Spleen (tissue), 11 donors: ENCODE measurements around the gene SSTR5. TPM values are rescaled to one million over a fixed set of nuclear protein-coding genes. Genes with fewer than 3 reads are reported as not detected.

Experiments
- DNase-seq: peaks from one replicate; pipeline ENCODE4 v3.0.0-alpha.2; 2020
- H3K27ac ChIP-seq, 8 donors: fragments of 200-600 bp; sonication (generic) in 7 of 8; 1 replicate in 4 of 8; 2 replicates in 4 of 8; pipeline versions ENCODE4 v1.5.0 to v1.8.0; 2016 to 2021; ENCODE audit warnings: inconsistent platforms in 4 of 8, mild to moderate bottlenecking in 4 of 8, moderate library complexity in 1 of 8
- H3K27me3 ChIP-seq, 7 donors: fragments of 200-600 bp; sonication (generic) in 6 of 7; replicated peaks in 1 of 7; 1 replicate in 4 of 7; 2 replicates in 3 of 7; pipeline versions ENCODE4 v1.5.0 to v1.8.0; 2016 to 2021; ENCODE audit warnings: inconsistent platforms in 3 of 7, mild to moderate bottlenecking in 1 of 7
- H3K36me3 ChIP-seq, 6 donors: fragments of 200-600 bp; sonication (generic) in 5 of 6; 1 replicate in 4 of 6; 2 replicates in 2 of 6; pipeline versions ENCODE4 v1.5.0 to v1.8.0; 2016 to 2021; ENCODE audit warnings: inconsistent platforms in 2 of 6
- H3K4me1 ChIP-seq, 6 donors: fragments of 200-600 bp; sonication (generic) in 5 of 6; 1 replicate in 3 of 6; 2 replicates in 3 of 6; pipeline versions ENCODE4 v1.5.0 to v1.8.0; 2016 to 2021; ENCODE audit warnings: inconsistent platforms in 3 of 6
- H3K4me3 ChIP-seq, 8 donors: fragments of 200-600 bp; sonication (generic) in 7 of 8; 1 replicate in 4 of 8; 2 replicates in 4 of 8; pipeline versions ENCODE4 v1.5.0 to v1.8.0; 2016 to 2021; ENCODE audit warnings: inconsistent platforms in 4 of 8, mild to moderate bottlenecking in 4 of 8, moderate library complexity in 2 of 8
- H3K9me3 ChIP-seq, 8 donors: fragments of 200-600 bp; sonication (generic) in 7 of 8; 1 replicate in 4 of 8; 2 replicates in 4 of 8; pipeline versions ENCODE4 v1.5.0 to v1.8.0; 2016 to 2021; ENCODE audit warnings: inconsistent platforms in 4 of 8
- POLR2A ChIP-seq, 3 donors: fragments of 450-650 bp; IDR thresholded peaks; one replicate each; pipeline ENCODE4 v1.5.1; 2017; ENCODE audit warnings: antibody characterized with exemption in 3 of 3, mild to moderate bottlenecking in 1 of 3
- POLR2AphosphoS5 ChIP-seq, 3 donors: sonication (generic); formaldehyde crosslinking; IDR thresholded peaks; one replicate each; pipeline ENCODE4 v1.5.1; 2017; ENCODE audit warnings: antibody characterized with exemption in 3 of 3
- WGBS, 5 donors: extraction: QIAGEN DNeasy Blood & Tissue Kit in 3 of 5; methylation state at CpG; one replicate each; pipeline versions ENCODE4 v1.1.5 to v1.1.7; 2013 to 2018; 5-methylcytosine and 5-hydroxymethylcytosine counted together
- intact Hi-C: fragments of 100-400 bp; cut with DNase I; formaldehyde crosslinking; loops from one replicate; pipeline ENCODE4 v1.15.0; 2023; ENCODE audit warnings: low total_unique reads
- polyA plus RNA-seq, 3 donors: library from polyadenylated mRNA; stranded (reverse); fragments of 200-250 nt; gene quantifications; one replicate each; pipeline ENCODE4 v1.2.1, GENCODE V29; 2013
- total RNA-seq, 7 donors: library from RNA; depleted of rRNA in 3 of 7; stranded (reverse); fragments of >200 nt in 3 of 7; fragmentation: NEBNext Ultra II Directional in 4 of 7; extraction: Animal tissue kit (Norgen Biotek cat#: 25700) in 4 of 7; gene quantifications; one replicate each; pipeline versions ENCODE4 v1.1.0 to v1.2.1, GENCODE V29; 2016 to 2021
- TF ChIP-seq, protein P1 (sequence below), 11 experiments: fragments of 200-600 bp in 7 of 11; fragments of 450-650 bp in 4 of 11; sonication (generic) in 4 of 11; IDR thresholded peaks in 8 of 11; conservative IDR thresholded peaks in 3 of 11; 1 replicate in 7 of 11; 2 replicates in 4 of 11; pipeline versions ENCODE4 v1.4.0 to v1.8.0; 2016 to 2021; ENCODE audit warnings: antibody characterized with exemption in 11 of 11, inconsistent platforms in 4 of 11, mild to moderate bottlenecking in 1 of 11
- donor health status: healthy with polysubstance abuse.
- donor health status: DM: no; HTN: no; CAD: no; lungs with moderate emphysema.
- donor health status: DM: no; HTN: no; CAD: no.
- donor health status: Bipolar disorder and iron deficiency.
- donor health status: healthy.
- donor health status: DM: no; HTN: no; CAD: no.
- donor health status: DM: yes; HTN: yes; CAD: no.

SSTR5 gene
- total and polyA plus RNA-seq, 10 donors = not detected

DNA sequence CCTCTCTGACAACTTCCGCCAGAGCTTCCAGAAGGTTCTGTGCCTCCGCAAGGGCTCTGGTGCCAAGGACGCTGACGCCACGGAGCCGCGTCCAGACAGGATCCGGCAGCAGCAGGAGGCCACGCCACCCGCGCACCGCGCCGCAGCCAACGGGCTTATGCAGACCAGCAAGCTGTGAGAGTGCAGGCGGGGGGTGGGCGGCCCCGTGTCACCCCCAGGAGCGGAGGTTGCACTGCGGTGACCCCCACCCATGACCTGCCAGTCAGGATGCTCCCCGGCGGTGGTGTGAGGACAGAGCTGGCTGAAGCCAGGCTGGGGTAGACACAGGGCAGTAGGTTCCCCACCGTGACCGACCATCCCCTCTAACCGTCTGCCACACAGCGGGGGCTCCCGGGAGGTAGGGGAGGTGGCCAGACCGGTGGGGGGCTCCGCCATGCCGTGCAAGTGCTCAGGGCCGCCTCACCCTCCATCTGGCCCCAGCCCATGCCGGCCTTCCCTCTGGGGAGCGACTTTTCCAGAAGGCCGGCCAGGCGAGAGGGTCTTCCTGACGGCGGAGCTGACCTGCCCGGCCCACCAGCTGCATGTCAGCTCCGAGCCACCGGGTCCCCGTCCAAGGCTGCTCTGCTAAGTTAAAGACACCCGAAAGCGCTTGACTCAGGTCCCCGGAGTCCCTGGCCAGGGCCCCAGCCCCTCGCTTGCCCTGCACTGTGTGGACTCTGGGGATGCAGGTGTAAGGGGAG, 7.4 kb downstream of the SSTR5 start:
- H3K27ac ChIP-seq = no peak overlapping the region
- DNase-seq = no peak
- intact Hi-C loops = no loop called here
- TF ChIP-seq POLR2AphosphoS5 (IDR thresholded peaks at IDR 0.05) = no peak
- TF ChIP-seq, protein P1, sequence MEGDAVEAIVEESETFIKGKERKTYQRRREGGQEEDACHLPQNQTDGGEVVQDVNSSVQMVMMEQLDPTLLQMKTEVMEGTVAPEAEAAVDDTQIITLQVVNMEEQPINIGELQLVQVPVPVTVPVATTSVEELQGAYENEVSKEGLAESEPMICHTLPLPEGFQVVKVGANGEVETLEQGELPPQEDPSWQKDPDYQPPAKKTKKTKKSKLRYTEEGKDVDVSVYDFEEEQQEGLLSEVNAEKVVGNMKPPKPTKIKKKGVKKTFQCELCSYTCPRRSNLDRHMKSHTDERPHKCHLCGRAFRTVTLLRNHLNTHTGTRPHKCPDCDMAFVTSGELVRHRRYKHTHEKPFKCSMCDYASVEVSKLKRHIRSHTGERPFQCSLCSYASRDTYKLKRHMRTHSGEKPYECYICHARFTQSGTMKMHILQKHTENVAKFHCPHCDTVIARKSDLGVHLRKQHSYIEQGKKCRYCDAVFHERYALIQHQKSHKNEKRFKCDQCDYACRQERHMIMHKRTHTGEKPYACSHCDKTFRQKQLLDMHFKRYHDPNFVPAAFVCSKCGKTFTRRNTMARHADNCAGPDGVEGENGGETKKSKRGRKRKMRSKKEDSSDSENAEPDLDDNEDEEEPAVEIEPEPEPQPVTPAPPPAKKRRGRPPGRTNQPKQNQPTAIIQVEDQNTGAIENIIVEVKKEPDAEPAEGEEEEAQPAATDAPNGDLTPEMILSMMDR (IDR thresholded peaks at IDR 0.05 in 8 of 11, conservative IDR thresholded peaks at IDR 0.05 in 3 of 11) = no peak
- no peak for TF ChIP-seq POLR2A (IDR thresholded peaks at IDR 0.05)
- H3K4me3 ChIP-seq = no peak overlapping the region
- H3K9me3 ChIP-seq = peaks cover 0 to 21% (median 13%) of the 10 kb centered on the region in 8 donors
- no peaks in the 10 kb centered on the region for H3K36me3 ChIP-seq
- no peaks in the 10 kb centered on the region for H3K4me1 ChIP-seq
- peaks cover 0 to 95% (median 69%) of the 10 kb centered on the region in 7 donors for H3K27me3 ChIP-seq
- WGBS, 5 donors = 79 to 84% (median 80%) methylated on average over 5 to 45 of the region's 45 CpGs

DNA sequence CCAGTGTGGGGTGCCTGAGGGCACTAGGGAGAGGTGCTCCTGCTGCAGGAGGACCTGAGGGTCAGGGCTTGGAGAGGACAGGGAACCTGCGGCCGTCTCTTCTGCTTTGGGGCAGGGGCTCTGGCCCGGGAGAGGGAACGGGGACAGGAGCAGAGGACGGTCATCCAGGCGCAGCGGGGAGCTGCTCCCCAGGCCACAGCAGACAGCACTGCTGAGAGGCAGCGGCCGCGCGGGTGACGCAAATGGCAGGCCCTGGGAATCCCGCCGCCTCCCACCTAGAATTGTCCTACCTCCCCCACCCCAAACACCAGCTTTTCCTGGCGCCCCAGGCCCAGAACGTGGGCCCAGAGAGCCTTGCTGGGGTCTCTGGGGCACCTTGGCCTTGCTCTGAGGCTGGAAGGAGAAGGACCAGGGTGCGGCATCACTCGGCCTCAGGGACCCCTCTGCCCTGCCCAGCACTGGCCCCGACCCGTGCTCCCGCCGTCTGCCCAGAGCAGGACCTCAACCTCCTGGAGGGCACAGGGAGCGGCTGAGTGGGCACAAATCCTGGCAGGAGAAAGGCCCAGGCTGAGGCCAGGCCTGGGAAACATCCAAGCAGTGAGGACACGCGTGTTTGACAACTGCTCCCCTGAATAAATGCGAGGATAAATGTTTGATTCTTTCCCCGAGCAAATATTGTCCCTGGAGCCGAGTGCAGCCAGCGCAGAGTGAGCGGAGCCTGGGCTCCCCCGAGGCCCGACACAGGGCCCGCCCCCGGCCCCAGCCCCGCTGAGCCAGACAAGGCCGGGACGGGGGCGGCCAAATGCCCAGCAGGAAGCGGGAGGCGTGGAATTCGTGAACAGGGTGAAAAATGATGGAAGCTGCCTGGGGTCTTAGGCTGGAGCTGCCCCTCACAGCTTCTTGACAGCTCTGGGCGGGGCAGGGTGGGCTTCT, 8.5 kb downstream of the SSTR5 start:
- TF ChIP-seq, protein P1 (IDR thresholded peaks at IDR 0.05 in 8 of 11, conservative IDR thresholded peaks at IDR 0.05 in 3 of 11) = no peak
- TF ChIP-seq POLR2A (IDR thresholded peaks at IDR 0.05) (no peak), POLR2AphosphoS5 (IDR thresholded peaks at IDR 0.05) (no peak)
- 32 to 69% (median 37%) methylated on average over 22 to 42 of the region's 42 CpGs for WGBS, 5 donors
- Histone ChIP-seq H3K27ac (no peak overlapping the region), H3K9me3 (peaks cover 3 to 32% (median 24%) of the 10 kb centered on the region in 8 donors), H3K27me3 (peaks cover 0 to 100% (median 69%) of the 10 kb centered on the region in 7 donors), H3K36me3 (no peaks in the 10 kb centered on the region), H3K4me1 (no peaks in the 10 kb centered on the region), H3K4me3 (no peak overlapping the region)
- intact Hi-C loops = no loop called here
- no peak for DNase-seq

DNA sequence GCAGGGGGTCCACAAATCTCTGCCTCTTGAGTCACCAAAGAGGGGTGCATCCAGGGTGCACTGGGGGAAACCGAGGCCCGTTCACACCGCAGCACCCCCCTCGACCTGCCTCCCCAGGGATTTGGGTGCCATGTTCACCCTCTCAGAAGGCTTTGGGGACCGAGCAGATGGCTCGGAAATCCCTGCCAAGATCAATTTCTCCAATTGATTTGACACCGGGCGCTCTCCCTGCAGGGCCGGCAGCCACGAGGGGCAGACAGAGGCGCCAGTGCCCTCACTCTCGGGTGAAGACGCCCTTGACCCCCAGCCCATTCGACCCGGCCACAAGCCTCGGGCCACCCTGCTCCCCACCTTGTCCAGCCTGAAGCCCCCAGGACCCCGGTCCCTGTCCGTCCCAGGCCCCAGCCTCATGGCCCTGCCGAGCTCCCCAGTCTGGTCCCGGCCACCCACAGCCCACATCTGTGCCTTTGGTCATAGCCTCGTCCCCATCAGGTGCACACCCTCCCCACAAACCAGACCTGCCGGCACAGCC, 9.3 kb downstream of the SSTR5 start:
- H3K36me3 ChIP-seq = no peaks in the 10 kb centered on the region
- no peak overlapping the region for H3K27ac ChIP-seq
- no peaks in the 10 kb centered on the region for H3K4me1 ChIP-seq
- H3K9me3 ChIP-seq = peaks cover 3 to 38% (median 26%) of the 10 kb centered on the region in 8 donors
- intact Hi-C loops = no loop called here
- DNase-seq = no peak
- peaks cover 0 to 100% (median 72%) of the 10 kb centered on the region in 7 donors for H3K27me3 ChIP-seq
- H3K4me3 ChIP-seq = no peak overlapping the region
- TF ChIP-seq POLR2A (IDR thresholded peaks at IDR 0.05) (no peak), POLR2AphosphoS5 (IDR thresholded peaks at IDR 0.05) (no peak)
- TF ChIP-seq, protein P1 (IDR thresholded peaks at IDR 0.05 in 8 of 11, conservative IDR thresholded peaks at IDR 0.05 in 3 of 11) = no peak
- 63 to 78% (median 73%) methylated on average over 16 to 22 of the region's 22 CpGs for WGBS, 5 donors
